Omental fat pad (tissue), 4 donors: ENCODE results near the gene LYPD8. TPM values are rescaled to one million over a fixed set of nuclear protein-coding genes. Genes with fewer than 3 reads are reported as not detected.

Experiments used
- small RNA-seq: library from RNA; depleted of rRNA; stranded (forward); fragments of <200 nt; gene quantifications from one replicate; pipeline ENCODE3, GENCODE V24; 2016
- total RNA-seq, 4 donors: library from RNA; depleted of rRNA; stranded (reverse); fragments of >200 nt; gene quantifications; one replicate each; pipeline ENCODE4 v1.1.0, GENCODE V29; 2016

Gene LYPD8
- total RNA-seq, 4 donors from 2014 or later = not detected

Small RNA genes within 50 kb of the gene (small RNA-seq; reads per million reads assigned to genes)
- gene AHCYP8 = not detected

Other genes with a start within 250 kb of the LYPD8 start
- gene OR2G6, start 247.7 kb downstream of the LYPD8 start, total RNA-seq = not detected
- not detected for gene OR2T29, start 193.0 kb downstream of the LYPD8 start, total RNA-seq
- not detected for gene OR2T34, start 181.0 kb downstream of the LYPD8 start, total RNA-seq
- gene OR2T10, start 158.1 kb downstream of the LYPD8 start, total RNA-seq = not detected
- not detected for gene OR2T11, start 120.7 kb downstream of the LYPD8 start, total RNA-seq
- gene OR2T35, start 110.5 kb downstream of the LYPD8 start, total RNA-seq = not detected
- not detected for gene OR2T27, start 100.2 kb downstream of the LYPD8 start, total RNA-seq
- gene OR14I1, start 53.0 kb downstream of the LYPD8 start, total RNA-seq = not detected
- 10 to 100 TPM in 3 of 4 donors, 1 to 10 TPM in 1; 9.7 to 20.0 (median 15.2) TPM for gene SH3BP5L, start 70.2 kb upstream of the LYPD8 start, total RNA-seq
- 10 to 100 TPM; 25.5 to 40.8 (median 26.8) TPM for gene ZNF672, start 82.5 kb upstream of the LYPD8 start, total RNA-seq
- 10 to 100 TPM; 18.4 to 30.6 (median 24.8) TPM for gene ZNF692, start 103.3 kb upstream of the LYPD8 start, total RNA-seq
- gene PGBD2, start 150.5 kb upstream of the LYPD8 start, total RNA-seq = 1 to 10 TPM; 2.6 to 5.6 (median 4.3) TPM